A204.1 (cell line): ENCODE data around the gene TKT.
A peak's percentile ranks its signal among the peaks of the same experiment; 100 is the strongest.
"Not testable (repeated sequence)": the region's sequence is repeated elsewhere in the genome, so short reads cannot be mapped to it uniquely, and the experiment has no call there.

Source experiments
- FAIRE-seq: peaks from 2 replicates; lab custom pipeline; 2012; peaks lifted over from hg19 to GRCh38; lab: Jason Lieb, UNC

The TKT gene

DNA sequence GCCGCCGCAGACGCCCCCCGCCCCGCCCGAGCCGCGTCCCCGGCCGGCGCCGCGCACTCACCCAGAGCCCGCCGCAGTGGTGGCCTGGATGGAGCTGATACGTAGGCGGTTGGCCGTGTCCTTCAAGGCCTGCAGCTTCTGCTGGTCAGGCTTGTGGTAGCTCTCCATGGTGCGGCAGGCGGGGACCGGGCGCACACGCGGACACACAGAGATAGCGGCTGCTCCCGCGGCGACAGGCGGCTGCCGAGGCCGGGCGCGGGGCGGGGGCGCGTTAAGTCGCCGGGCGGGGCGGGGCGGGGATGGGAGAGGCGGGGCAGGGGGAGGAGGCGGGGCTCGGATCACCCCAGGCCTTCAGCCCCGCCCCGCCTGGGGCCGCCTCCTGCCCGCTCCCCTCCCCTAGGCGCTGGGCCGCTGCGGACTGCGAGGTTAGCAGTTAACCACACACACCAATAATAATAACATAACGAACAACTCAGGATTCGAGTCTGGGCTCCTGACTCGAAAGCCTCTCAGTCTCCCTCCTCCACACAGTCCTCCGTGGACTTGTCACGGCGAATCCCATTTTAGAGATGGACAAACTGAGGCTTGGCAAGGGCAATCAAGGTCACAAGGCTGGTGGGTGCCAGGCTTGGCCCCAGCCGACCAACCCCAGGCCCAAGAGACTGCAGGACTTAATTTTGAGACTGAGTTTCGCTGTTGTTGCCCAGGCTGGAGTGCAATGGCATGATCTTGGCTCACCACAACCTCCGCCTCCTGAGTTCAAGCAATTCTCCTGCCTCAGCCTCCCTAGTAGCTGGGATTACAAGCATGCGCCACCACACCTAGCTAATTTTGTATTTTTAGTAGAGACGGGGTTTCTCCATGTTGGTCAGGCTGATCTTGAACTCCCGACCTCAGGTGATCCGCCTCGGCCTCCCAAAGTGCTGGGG is at the start of gene TKT:
Gene TKT (minus strand): TSS at position 248 of the 929 bp plus-strand sequence. CDS start 80 bp downstream, at position 168.
- no peak for FAIRE-seq

- no peak for FAIRE-seq
These were observed 48.1 kb upstream of the TKT start for GRCh38 chr3:53303957-53304356.

- no peak for FAIRE-seq
These were observed 47.7 kb upstream of the TKT start for GRCh38 chr3:53303549-53303948.

- no peak for FAIRE-seq
These were observed 45.0 kb upstream of the TKT start for GRCh38 chr3:53300826-53301225.

DNA sequence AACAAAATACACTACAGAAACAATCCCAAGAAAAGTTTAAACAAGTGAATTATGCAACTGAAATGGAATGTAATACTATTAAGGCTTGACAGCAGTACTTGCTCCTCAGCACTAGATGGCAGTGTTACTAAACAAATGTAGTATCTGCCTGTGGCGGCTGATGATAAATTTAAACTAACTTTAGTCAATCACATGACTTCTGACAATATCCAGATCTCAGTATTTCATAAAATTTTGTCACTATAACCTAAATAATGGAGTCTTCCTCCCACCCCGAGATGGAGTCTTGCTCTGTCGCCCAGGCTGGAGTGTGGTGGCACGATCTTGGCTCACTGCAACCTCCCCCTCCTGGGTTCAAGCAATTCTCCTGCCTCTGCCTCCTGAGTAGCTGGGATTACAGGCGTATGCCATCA is 43.8 kb upstream of the TKT start:
- FAIRE-seq: peak; percentile 98

DNA sequence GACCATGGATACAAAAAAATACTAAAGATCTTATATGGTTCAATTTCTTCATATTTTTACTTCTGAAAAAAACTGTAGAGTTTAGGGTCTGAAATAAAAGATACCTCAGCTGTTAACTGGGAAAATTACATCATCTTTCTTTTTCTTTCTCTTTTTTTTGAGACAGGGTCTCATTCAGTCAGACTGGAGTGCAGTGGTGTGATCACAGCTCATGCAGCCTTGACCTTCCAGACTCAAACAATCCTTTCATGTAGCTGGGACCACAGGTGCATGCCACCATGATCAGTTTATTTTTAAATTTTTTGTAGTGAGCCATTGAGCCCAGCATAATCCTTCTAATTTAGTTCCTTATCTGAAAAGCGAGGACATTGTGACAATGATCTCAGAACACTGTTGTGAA is 39.6 kb upstream of the TKT start:
- no peak for FAIRE-seq

DNA sequence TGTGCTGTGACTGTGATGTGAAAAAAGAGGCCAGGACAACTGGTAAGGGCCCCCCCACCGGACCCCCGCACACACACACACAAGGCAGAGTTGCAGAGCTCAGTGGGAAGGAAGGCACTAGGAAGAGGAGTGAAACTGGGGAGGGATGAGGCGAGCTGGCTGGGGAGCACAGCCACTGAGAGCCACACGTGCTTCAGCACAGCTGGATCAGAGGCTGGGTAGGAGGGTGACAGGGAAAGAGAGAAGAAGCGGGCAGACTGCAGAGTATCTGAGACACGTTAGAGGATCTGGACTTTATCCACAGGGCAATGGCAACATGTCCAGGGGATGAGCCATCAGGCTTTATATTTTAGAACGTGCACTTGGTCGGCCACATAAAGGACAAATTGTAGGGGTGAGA is 38.0 kb upstream of the TKT start:
- FAIRE-seq: no peak

DNA sequence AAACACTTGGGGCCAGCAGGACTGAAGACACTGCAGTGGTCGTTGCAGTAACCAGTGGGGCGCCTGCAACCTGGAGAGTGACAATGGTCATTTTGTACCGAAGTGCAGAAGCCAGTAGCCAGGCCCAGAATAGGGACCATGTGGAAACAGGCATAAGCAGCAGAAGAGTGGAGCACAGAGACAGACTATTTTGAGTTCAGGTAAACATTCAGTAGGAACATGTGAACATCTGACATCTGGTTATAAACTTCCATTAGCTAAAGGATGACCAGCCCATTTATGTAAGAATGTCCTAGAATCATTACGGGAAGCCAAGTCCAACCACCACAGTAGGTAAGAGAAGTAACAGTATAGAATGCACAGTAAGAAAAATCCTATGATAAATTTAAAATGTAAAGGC is 32.4 kb upstream of the TKT start:
- no peak for FAIRE-seq

DNA sequence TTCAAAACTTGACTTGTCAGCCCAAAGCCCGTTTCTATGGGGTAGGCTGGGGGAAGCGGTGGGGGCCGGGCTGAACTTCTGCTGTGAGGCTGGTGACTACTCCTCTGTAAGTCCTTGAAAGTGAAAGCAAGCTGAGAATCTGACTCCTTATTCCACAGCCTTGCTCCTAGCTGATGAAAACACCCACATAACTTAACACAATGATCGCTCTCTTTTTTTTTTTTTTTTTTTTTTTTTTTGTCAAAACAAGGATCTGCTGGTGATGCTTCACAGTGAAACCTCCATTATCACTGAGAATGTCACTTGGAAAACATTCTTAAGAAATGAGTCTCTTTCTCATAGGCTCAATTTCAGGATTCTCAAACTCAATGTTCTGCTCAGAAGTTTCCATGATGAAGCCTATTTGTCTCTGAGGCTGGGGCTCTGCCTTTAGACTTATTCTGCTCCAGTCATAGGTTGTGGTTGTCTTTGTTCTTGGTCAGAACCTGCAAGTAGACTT is 31.4 kb upstream of the TKT start:
- no peak for FAIRE-seq

- no peak for FAIRE-seq
These were observed 30.9 kb upstream of the TKT start for GRCh38 chr3:53286727-53287126.

DNA sequence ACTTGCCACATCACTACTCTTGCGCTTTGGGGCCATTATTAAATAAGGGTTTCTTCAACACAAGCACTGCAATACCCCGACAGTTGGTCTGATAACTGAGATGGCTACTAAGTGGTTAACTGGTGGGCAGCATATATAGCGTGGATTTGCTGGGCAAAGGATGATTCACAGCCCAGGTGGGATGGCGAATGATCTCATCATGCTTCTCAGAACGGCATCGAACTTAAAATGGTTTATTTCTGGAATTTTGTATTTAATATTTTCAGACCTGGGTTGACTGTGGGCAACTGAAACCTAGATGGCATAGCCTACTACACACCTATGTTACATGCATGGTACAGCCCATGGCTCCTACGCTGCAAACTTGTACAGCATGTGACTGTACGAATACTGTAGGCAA is 26.8 kb upstream of the TKT start:
- FAIRE-seq: no peak

- no peak for FAIRE-seq
These were observed 22.8 kb upstream of the TKT start for GRCh38 chr3:53278667-53279066.

DNA sequence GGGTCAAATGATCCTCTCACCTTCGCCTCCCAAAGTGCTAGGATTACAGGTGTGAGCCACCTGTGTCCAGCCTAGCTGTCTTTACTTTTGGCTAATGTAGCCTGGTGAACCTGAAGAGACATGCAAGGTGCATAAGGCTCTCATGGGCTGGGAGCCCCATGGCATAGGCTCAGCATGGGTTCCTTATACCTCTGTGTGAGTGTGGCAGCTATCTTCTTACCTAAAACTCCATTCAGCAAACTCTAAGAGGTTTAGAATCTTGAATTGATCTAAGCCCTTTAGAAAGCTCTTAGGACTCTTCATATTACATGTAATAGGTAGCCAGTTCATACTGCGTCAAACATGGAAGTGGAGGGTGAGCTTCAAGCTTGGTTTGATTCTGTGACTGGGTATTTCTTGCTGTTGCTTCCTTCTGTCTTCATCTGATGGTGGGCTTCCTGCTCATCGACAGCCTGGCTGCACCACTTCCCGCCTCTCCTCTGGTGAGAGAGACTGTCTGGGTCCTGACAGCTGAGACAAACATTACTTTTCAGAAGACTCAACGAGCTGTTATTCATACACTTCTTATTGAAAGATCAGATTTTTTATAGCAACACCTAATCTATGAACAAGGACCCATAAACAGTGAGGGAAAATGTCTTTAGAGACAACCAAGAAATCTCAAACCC is 19.2 kb upstream of the TKT start:
- FAIRE-seq: no peak

- no peak for FAIRE-seq
These were observed 17.4 kb upstream of the TKT start for GRCh38 chr3:53273146-53273670.

GRCh38 chr3:53269888-53270880 is 14.4 kb upstream of the TKT start:
- FAIRE-seq: peak; percentile 95

DNA sequence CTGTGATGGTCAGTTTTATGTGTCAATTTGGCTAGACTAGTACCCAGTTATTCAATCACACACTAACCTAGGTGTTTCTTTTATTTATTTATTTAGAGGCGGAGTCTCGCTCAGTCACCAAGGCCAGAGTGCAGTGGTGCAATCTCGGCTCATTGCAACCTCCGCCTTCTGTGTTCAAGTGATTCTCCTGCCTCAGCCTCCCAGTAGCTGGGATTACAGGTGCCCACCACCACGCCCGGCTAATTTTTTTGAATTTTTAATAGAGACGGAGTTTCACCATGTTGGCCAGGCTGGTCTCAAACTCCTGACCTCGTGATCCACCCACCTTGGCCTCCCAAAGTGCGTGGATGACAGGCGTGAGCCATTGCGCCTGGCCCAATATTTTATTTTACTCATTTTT is 13.4 kb upstream of the TKT start:
- not testable (repeated sequence) for FAIRE-seq

DNA sequence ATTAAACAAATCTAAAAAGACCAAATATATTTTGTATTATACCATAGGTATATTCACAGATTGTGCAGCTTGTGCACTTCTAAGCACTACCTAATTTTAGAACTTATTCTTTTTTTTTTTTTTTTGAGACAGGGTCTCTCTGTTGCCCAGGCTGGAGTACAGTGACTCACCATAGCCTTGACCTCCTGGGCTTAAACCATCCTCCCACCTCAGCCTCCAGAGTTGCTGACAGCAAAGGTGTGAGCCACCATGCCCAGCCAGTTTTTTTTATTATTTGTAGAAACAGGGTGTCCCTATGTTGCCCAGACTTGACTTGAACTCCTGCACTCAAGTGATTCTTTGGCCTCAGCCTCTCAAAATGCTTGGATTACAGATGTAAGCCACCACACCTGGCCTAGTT is 11.9 kb upstream of the TKT start:
- FAIRE-seq: no peak

DNA sequence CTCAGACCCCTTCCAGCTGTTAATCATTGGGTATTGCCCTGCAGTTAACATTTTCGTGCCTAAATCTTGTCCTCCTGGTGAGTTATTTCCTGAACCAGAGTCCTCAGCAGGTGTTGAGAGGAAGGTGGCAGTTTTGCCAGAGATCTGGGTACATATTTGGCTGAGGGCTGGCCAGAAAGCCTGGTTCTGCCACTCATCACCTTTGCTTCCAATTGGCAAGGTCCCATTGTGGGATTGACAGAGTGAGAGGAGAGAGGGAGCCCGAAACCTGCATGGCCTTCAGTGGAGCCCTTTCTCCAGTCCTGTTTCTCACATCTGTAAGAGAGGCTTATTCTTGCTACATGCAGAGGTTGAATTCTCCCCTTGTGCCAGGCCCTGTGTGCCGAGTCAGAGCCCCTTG is 8.9 kb upstream of the TKT start:
- FAIRE-seq: no peak

DNA sequence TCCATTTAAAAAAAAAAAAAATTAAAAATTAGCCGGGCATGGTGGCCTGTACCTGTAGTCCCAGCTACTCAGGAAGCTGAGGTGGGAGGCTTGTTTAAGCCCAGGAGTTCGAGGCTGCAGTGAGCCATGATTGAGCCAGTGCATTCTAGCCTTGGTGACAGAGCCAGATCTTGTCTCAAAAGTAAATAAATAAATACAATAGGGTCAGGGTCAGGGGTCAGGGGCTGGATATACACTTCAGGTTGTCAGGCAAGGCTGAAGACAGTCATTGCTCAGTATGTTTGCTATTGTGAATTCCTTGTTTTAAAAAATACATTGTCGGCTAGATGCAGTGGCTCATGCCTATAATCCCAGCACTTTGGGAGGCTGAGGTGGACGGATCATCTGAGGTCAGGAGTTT is 8.1 kb upstream of the TKT start:
- FAIRE-seq: no peak

GRCh38 chr3:53261712-53262111 is 5.9 kb upstream of the TKT start:
- FAIRE-seq: no peak

DNA sequence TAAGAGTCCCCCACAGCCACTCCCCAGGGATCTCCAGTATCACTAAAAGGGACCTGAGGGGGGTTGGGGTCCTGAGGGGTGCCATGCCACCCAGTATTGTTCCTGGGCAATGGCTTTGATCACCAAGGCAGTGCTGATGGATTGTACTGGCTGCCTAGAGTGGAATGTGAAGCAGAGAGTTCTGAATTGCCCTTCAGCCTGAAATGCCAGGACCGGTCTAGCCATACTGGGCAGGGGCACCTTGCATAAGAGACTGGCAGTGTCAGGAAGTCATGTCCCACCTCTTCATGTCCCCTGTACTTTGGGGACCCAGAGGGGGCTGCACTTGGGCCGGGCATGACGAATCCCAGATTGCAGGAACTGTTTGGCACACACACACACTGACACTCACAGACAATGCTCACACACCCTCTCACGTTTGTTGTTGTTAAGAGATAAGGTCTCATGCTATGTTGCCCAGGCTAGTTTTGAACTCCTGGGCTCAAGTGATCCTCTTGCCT is 4.5 kb upstream of the TKT start:
- FAIRE-seq: no peak
